GM21423 (cell line): Measurements from ENCODE around the gene RARRES2.

Experiments
- ATAC-seq: cut with Tn5 transposase; IDR thresholded peaks from one replicate; pipeline ENCODE4 v1.9.1; 2021; ENCODE audit warnings: mild to moderate bottlenecking, moderate library complexity; ENCODE audit not compliant: unreplicated experiment

The RARRES2 gene

GRCh38 chr7:150363370-150363769 is 21.9 kb upstream of the RARRES2 start:
- ATAC-seq = no peak

GRCh38 chr7:150361807-150362621 is 20.6 kb upstream of the RARRES2 start:
- no peak for ATAC-seq

GRCh38 chr7:150361402-150361801 is 20.0 kb upstream of the RARRES2 start:
- ATAC-seq = no peak

DNA sequence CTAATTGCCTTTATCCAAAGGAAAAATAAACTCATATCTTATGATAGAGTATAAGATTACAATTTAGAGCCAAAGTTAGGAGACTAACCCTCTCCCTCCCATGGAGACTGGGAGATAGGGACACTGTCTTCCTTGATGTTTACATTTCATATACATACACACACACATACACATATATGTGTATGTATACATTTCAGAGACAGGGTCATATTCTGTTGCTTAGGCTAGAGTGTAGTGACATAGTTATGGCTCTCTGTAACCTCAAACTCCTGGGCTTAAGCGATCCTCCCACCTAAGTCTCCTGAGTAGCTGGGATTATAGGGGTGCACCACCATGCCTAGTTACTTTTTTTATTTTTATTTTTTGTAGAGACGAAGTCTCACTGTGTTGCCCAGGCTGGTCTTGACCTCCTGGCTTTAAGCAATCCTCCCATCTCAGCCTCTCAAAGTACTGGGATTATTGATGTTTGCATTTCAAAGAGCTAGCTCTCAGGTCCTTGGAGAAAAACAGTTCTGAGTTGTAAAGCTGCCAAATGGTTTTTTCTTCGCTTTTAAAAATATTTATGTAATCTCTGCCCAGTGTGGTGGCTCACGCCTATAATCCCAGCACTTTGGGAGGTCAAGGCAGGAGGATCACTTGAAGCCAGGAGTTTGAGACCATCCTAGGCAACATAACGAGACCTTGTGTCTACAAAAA is 19.1 kb upstream of the RARRES2 start:
- ATAC-seq = no peak

GRCh38 chr7:150359622-150360362 is 18.4 kb upstream of the RARRES2 start:
- no peak for ATAC-seq

DNA sequence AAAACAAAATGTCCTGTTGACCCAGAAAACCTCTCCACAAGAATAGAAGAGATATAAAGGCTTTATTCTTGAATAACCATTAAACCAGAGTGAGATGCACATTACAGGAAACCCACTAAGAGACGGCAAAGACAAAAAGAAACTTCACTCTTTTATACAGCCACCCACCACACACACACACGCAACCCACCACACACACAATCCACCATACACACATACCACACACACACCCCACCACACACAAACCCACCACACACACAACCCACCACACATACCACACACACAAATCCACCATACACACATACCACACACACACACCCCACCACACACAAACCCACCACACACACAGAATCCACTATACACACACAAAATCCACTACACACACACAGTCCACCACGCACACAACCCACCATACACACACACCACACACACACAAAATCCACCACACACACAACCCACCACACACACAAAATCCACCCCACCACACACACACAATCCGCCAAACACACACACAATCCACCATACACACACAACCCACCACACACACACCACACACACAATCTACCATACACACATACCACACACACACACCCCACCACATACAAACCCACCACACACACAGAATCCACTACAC is 17.7 kb upstream of the RARRES2 start:
- ATAC-seq = no peak

DNA sequence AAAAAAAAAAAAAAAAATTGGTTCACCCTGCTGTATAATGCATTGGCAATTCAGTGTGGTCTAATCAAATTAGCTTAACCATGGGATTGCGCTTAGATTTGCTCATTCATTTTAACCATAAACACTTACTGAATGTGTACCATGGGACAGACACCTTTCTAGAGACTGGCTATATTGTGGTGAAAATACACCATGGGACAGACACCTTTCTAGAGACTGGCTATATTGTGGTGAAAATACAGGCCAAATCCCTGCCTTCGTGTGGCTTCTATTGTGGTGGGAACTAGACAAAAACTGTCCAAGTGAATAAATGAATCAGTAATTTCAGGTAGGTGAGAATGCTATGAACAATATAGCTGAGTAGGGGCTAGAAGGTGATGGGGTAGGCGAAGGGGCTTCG is 17.0 kb upstream of the RARRES2 start:
- no peak for ATAC-seq

- ATAC-seq = peak; percentile 32
These were observed 16.5 kb upstream of the RARRES2 start for GRCh38 chr7:150357771-150358427.

DNA sequence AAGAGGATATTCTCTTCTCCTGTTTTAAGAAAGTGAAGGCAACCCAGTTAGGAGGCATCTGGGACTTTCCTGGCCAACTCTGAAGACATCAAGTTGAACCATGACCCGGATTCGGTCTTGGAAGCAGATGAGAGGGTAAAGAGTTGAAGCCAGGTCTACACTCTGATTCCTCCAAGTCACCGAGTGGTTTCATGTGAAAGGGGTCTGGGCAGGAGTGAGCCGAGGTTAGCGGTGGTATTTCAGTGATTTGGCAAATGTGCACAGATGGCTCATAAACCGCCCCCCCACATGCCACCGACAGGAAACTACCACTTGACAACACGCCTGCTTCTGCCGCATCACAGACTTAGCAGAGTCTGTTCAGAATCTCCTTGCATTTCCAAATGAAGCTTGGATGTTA is 15.8 kb upstream of the RARRES2 start:
- peak; percentile 44 for ATAC-seq

GRCh38 chr7:150356265-150356897 is 15.0 kb upstream of the RARRES2 start:
- no peak for ATAC-seq

- no peak for ATAC-seq
These were observed 14.2 kb upstream of the RARRES2 start for GRCh38 chr7:150355666-150356059.

DNA sequence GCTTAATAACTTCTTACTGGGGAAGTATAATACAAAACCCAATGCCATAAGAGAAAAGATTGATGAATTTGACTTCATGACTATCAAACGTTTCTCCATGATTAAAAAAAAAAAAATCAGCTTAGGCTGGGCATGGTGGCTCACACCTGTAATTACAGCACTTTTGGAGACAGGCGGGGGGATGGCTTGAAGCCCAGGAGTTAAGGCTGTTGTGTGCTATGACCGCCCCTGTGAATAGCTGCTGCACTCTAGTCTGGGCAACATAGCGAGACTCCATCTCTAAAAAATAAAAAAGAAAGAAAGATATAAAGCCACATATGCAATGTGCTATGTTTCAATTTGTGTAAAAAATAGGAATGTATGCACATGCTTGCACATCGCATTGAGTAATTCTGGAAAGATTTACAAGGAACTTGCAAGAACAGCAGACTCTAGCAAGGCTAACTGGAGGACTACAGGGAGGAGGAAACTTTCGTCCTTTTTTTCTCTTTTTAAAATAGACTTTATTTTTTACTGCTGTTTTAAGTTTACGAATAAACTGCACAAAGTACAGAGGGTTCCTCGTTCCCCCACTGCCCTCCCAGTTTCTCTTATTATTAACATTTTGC is 10.3 kb upstream of the RARRES2 start:
- no peak for ATAC-seq

DNA sequence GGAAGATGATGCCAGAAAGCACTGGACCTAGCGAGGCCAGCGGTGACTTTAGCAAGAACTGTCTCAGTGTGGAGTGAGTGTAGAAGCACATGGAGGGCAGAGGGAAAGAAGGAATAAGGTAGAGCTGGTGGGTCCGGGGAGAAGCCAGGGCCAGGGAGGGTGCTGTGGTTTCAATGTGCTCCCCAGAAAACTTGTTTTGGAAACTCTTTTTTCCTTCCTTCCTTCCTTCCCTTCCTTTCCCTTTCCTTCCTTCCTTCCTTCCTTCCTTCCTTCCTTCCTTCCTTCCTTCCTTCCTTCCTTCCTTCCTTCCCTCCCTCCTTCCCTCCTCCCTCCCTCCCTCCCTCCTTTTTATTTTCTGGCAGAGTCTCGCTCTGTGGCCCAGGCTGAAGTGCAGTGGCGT is 5.5 kb upstream of the RARRES2 start:
- ATAC-seq = no peak

- no peak for ATAC-seq
These were observed 3.6 kb upstream of the RARRES2 start for GRCh38 chr7:150345012-150345411.

DNA sequence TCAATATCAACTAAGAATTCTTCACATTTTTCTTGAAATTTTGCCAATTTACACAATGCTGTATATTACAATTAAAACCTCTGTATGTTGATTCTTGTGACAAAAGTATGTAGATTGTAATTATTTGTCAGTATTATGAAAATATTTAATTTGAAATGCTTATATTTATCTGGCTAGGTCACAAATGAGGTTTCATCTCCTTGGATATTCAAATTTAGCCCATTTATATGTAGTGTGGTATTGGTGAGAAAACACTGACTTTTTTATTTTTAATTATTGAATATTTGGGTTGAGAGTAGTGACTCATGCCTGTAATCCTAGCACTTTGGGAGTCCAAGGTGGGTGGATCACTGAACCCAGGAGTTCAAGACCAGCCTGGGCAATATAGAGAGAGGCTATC is 2.9 kb upstream of the RARRES2 start:
- no peak for ATAC-seq

DNA sequence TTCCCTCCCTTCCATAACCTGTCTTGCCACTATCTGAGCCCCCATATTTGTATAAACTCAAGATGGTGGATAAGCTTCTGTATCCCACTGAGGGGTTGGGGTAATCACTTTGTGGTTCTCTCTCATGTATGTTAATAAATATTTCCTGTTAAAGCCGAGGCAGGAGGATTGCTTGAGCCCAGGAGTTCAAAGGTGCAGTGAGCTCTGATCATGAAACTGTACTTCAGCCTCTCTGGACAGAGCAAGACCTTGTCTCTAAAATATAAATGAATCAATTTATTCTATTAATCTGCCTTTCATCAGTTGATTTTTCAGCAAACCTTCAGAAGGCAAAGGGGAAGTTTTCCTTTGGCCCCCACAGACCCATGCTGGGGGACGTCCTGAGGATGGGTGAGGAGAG is 1.8 kb upstream of the RARRES2 start:
- no peak for ATAC-seq

GRCh38 chr7:150342121-150342408 is 636 bp upstream of the RARRES2 start:
- ATAC-seq = no peak

DNA sequence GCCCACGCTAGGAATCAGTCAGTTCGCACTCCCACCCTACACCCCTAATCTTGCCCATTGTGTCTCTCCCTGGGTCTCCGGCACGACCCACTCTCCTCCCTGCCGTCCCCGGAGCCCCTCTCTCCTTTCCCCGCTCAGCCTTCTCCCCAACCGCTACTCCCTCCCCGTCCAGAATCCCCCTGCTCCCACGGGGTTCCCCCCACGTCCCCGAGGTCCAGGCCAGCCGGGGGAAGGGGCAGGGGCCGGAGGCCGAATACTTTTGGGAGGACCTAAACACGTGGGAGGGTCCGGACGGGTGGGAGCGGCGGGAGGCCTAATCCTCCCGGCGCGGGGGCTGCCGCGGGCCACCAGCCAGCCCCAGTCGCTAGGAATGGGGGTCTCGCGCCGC is 560 bp downstream of the RARRES2 start:
- ATAC-seq = no peak

DNA sequence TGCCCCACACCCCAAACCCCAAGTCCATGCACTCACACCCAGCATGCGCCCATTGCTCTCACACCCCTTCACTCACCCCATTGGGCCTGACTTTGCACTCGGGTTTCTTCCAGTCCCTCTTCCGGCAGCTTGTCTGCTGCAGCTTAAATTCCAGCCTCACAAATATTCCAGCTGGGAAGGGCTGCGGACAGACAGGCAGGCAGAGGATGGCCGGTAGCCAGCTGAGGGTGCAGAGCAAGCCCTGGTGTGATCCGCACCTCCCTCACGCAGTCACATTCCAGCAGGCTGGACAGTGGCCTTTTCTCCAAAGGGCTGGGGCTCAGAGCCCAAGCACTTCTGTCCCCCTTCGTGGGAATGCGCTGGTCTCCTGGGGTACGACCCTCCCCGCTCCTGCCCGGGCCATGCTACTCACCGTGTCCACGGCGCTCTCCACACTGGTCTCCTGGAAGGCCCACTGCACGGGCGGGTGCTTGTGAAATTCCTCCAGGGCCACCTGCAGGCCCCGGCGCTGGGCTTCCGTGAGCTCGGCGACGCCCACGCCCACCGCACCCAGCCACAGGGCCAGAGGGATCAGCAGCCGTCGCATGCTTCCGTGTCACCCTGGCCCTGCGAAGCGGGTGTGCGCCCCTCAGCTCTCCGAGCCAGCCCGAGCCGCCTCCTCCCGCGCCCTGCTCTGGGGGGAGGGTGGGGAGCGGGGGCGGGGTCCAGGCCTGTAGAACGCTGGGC is 1.2 kb downstream of the RARRES2 start:
- no peak for ATAC-seq
